Activated naive CD4-positive, alpha-beta T cell treated with anti-CD3 and anti-CD28 coated beads, Interleukin-2, amount 10 ng/mL, durations not matched to agents 7 days and 5 days (primary cell): Measurements from ENCODE around the gene IFNG-AS1.

Experiments used
- CTCF ChIA-PET: fragments of 350-600 bp; sonication (Branson Sonifier 250); formaldehyde crosslinking; loops from one replicate; lab custom pipeline; 2021; ENCODE audit warnings: antibody characterized with exemption; lab: Charles Lee
- DNase-seq: peaks from one replicate; pipeline ENCODE4 v3.0.0-alpha.2; 2020
- H3K27ac Mint-ChIP-seq: one replicate; pipeline ENCODE4 v1.8.0; 2021; ENCODE audit warnings: mild to moderate bottlenecking, moderate library complexity, mixed read lengths
- H3K27me3 Mint-ChIP-seq: one replicate; pipeline ENCODE4 v1.8.0; 2021; ENCODE audit warnings: mild to moderate bottlenecking, mixed read lengths
- H3K36me3 Mint-ChIP-seq: one replicate; pipeline ENCODE4 v1.8.0; 2021; ENCODE audit warnings: mixed read lengths
- H3K4me1 Mint-ChIP-seq: one replicate; pipeline ENCODE4 v1.8.0; 2021; ENCODE audit warnings: mixed read lengths
- H3K4me3 Mint-ChIP-seq: one replicate; pipeline ENCODE4 v1.8.0; 2021; ENCODE audit warnings: mild to moderate bottlenecking, moderate library complexity, mixed read lengths
- H3K9me3 Mint-ChIP-seq: one replicate; pipeline ENCODE4 v1.8.0; 2021; ENCODE audit warnings: mixed read lengths

IFNG-AS1 gene

DNA sequence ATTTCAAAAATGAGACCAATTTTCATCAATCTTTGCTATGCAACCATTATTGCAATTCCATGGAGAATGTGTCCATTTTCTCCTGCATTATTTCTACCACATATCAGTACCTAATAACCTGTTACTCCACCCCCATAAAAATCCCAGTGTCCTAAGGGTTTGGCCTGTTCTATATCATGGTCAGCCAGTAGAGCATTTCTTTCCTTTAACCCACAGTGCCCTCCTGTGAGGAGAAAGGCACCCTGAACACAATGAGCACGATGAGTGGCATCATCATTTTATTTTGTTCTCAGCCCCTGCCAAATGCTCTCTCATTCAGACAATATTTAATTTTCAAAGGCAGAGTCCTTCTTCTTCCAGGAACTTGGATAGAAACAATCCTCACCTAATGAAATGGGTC, 11.6 kb upstream of the IFNG-AS1 start:
- peaks cover 7% of the 10 kb centered on the region for H3K27me3 Mint-ChIP-seq
- H3K9me3 Mint-ChIP-seq: peaks cover 6% of the 10 kb centered on the region
- no peaks in the 10 kb centered on the region for H3K4me1 Mint-ChIP-seq
- no peak overlapping the region for H3K27ac Mint-ChIP-seq
- no peaks in the 10 kb centered on the region for H3K36me3 Mint-ChIP-seq
- no peak overlapping the region for H3K4me3 Mint-ChIP-seq
- CTCF ChIA-PET: no interaction called here
- no peak for DNase-seq

GRCh38 chr12:67980391-67980790, 8.9 kb upstream of the IFNG-AS1 start:
- Mint-ChIP-seq H3K36me3 (no peaks in the 10 kb centered on the region), H3K27me3 (peaks cover 10% of the 10 kb centered on the region), H3K27ac (no peak overlapping the region), H3K9me3 (peaks cover 6% of the 10 kb centered on the region), H3K4me3 (no peak overlapping the region), H3K4me1 (no peaks in the 10 kb centered on the region)
- DNase-seq: no peak
- CTCF ChIA-PET: no interaction called here

DNA sequence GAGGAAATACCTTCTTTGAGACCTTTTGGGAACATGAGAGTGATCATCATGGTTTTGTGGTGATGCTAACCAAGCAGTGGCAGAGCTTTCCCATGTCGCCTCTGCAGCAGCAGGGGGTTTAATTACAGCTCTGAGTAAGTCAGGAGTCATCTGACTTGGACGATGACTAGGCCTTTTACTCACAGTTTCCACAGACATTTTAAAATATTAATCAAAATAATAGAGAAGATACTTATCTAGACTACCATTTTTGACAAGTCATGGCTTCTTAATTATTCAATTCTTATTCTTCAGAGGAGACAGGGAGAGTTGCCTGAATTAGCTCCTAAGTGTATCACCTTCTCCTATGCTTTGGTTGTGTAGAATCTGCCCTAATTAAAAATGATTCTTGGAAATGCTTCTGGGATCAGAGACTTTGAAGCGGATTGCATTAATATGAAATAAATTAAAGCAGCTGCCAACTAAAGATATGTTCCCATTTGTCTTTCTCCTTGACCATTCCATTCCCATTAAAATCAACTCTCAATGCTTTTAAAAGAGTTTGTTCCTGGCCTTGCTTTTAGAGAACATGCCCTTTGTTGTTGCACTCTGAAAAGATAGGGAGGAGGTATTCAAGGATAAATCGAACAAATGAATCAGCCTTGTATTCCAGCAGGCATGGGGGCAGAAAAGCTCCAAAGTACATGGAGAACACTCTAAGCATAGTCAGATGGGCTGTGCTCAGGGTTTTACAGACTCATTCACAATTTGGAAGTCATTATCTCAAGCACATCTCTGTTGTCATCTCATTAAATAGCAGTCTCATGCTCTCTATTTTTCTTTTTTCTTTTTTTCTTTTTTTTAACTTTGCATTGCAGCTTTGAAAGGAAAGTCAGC, 7.7 kb upstream of the IFNG-AS1 start:
- H3K9me3 Mint-ChIP-seq: peaks cover 6% of the 10 kb centered on the region
- CTCF ChIA-PET: no interaction called here
- no peak for DNase-seq
- H3K4me3 Mint-ChIP-seq: no peak overlapping the region
- no peaks in the 10 kb centered on the region for H3K36me3 Mint-ChIP-seq
- H3K27ac Mint-ChIP-seq: no peak overlapping the region
- H3K27me3 Mint-ChIP-seq: peaks cover 6% of the 10 kb centered on the region
- H3K4me1 Mint-ChIP-seq: no peaks in the 10 kb centered on the region

DNA sequence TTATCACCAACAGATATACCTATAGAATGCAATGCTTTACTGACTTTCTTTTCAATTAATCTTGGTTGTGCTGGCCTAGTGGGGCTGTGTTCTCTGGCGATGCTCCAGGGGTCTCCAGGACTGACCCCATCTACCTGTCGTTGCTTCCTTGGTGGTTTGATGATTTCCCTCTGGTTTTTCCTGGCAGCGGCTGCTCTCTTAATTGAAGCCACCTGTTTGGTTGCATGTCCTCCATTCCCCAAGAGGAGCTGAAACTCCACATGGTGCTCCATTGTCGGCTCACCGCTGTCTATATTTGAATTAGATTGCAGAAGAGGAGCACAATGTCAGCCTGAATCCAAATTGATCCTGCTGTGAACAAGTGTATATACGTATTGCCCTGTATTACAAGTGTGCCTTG, 7.1 kb upstream of the IFNG-AS1 start:
- no peak overlapping the region for H3K27ac Mint-ChIP-seq
- no peak overlapping the region for H3K4me3 Mint-ChIP-seq
- DNase-seq: no peak
- peaks cover 3% of the 10 kb centered on the region for H3K27me3 Mint-ChIP-seq
- peaks cover 5% of the 10 kb centered on the region for H3K9me3 Mint-ChIP-seq
- CTCF ChIA-PET: no interaction called here
- no peaks in the 10 kb centered on the region for H3K4me1 Mint-ChIP-seq
- H3K36me3 Mint-ChIP-seq: no peaks in the 10 kb centered on the region

- H3K4me1 Mint-ChIP-seq: peaks cover 33% of the 10 kb centered on the region
Measured at GRCh38 chr12:67986632-67987031, 2.6 kb upstream of the IFNG-AS1 start.

DNA sequence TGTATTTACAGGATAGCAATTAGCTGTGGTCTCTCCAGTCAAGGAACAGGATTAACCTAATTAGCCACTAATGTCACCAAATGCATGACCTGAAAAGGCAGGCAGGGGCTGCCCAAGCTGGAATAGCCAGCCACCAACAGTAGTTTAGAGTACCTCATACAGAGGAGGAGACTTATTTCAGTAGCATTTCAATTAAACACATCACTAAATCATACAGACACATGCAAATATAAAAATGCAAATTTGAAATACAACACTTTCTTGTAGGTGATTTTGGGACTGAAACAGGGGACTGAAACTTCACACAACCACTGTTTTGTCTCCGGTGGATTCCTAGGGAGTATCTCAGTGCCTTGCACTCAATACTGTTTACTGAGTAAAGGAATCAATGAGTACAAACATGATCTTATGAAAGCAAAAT, 636 bp upstream of the IFNG-AS1 start:
- DNase-seq: no peak
- H3K4me3 Mint-ChIP-seq: no peak overlapping the region
- H3K27ac Mint-ChIP-seq: peak overlapping the region; percentile 73
- peaks cover 4% of the 10 kb centered on the region for H3K9me3 Mint-ChIP-seq
- H3K27me3 Mint-ChIP-seq: no peaks in the 10 kb centered on the region
- CTCF ChIA-PET: interaction anchor here (0.6 kb wide), 1 partner anchor 51 kb away, joined by 5 read pairs; no protein-coding TSS in a partner anchor
- H3K36me3 Mint-ChIP-seq: no peaks in the 10 kb centered on the region
- H3K4me1 Mint-ChIP-seq: peaks cover 37% of the 10 kb centered on the region

More at GRCh38 chr12:67986632-67987031, 2.6 kb upstream of the IFNG-AS1 start:
- peaks cover 3% of the 10 kb centered on the region for H3K27me3 Mint-ChIP-seq
- H3K27ac Mint-ChIP-seq: no peak overlapping the region
- peaks cover 4% of the 10 kb centered on the region for H3K9me3 Mint-ChIP-seq
- H3K4me3 Mint-ChIP-seq: no peak overlapping the region
- CTCF ChIA-PET: no interaction called here
- DNase-seq: no peak
- H3K36me3 Mint-ChIP-seq: no peaks in the 10 kb centered on the region

- Mint-ChIP-seq H3K9me3 (peaks cover 4% of the 10 kb centered on the region), H3K27me3 (no peaks in the 10 kb centered on the region), H3K4me3 (no peak overlapping the region), H3K36me3 (no peaks in the 10 kb centered on the region), H3K27ac (no peak overlapping the region), H3K4me1 (peaks cover 37% of the 10 kb centered on the region)
- DNase-seq: peak; percentile 21
- CTCF ChIA-PET: interaction anchor here (1.3 kb wide), 1 partner anchor 49 kb away, joined by 3 read pairs; no protein-coding TSS in a partner anchor
Measured at GRCh38 chr12:67991158-67991557, 1.9 kb downstream of the IFNG-AS1 start.

DNA sequence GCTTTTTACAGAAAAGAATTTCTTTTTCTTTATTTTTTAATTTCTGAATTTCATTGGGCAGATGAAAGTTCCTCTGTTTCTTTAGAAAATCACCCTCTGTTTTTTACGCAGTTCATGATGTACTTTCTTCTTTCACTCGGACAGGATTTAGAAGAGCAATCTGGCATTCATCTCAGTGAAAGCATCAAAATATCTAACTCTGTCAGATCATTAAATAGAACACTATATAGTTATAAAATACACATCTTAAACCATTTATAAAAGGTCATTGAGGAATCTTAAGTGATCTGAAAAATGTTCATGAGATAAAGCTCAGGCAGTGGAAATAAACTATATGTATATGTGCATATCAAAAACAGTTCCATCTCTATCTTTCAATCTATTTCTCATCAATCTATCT, 3.9 kb downstream of the IFNG-AS1 start:
- no peaks in the 10 kb centered on the region for H3K27me3 Mint-ChIP-seq
- H3K27ac Mint-ChIP-seq: no peak overlapping the region
- H3K4me1 Mint-ChIP-seq: peaks cover 39% of the 10 kb centered on the region
- no peak for DNase-seq
- H3K4me3 Mint-ChIP-seq: no peak overlapping the region
- H3K36me3 Mint-ChIP-seq: no peaks in the 10 kb centered on the region
- CTCF ChIA-PET: no interaction called here
- H3K9me3 Mint-ChIP-seq: no peaks in the 10 kb centered on the region

GRCh38 chr12:67994046-67994445, 4.8 kb downstream of the IFNG-AS1 start:
- Mint-ChIP-seq H3K36me3 (no peaks in the 10 kb centered on the region), H3K27me3 (no peaks in the 10 kb centered on the region), H3K27ac (no peak overlapping the region), H3K9me3 (no peaks in the 10 kb centered on the region), H3K4me1 (peaks cover 35% of the 10 kb centered on the region), H3K4me3 (no peak overlapping the region)
- DNase-seq: no peak
- CTCF ChIA-PET: no interaction called here

- H3K27me3 Mint-ChIP-seq: no peaks in the 10 kb centered on the region
- H3K27ac Mint-ChIP-seq: no peak overlapping the region
- no peak for DNase-seq
- peaks cover 15% of the 10 kb centered on the region for H3K4me1 Mint-ChIP-seq
- no peaks in the 10 kb centered on the region for H3K36me3 Mint-ChIP-seq
- H3K9me3 Mint-ChIP-seq: no peaks in the 10 kb centered on the region
- no peak overlapping the region for H3K4me3 Mint-ChIP-seq
- CTCF ChIA-PET: interaction anchor here (1.6 kb wide), 1 partner anchor 44 kb away, joined by 7 read pairs; no protein-coding TSS in a partner anchor
Measured at GRCh38 chr12:67996347-67996746, 7.1 kb downstream of the IFNG-AS1 start.

DNA sequence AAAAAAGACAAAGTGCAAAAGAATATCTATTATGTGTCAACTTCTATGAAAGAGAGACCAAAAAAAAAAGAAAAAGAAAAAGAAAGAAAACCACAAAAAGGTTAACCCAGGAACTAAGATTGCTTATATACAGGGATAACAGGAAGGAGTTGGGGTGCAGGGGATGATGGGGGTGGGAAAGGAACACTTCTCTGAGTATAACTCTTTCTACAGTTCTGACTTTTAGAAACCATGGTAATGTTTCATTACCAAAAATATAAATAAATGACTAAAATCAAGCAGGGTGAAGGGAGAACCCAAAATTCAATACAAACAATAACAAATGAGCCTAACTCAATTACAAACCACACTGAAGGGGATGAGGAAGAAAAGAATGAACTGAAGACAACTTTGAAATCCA, 9.1 kb downstream of the IFNG-AS1 start:
- CTCF ChIA-PET: no interaction called here
- no peak overlapping the region for H3K4me3 Mint-ChIP-seq
- DNase-seq: no peak
- H3K4me1 Mint-ChIP-seq: peaks cover 8% of the 10 kb centered on the region
- no peaks in the 10 kb centered on the region for H3K36me3 Mint-ChIP-seq
- H3K27ac Mint-ChIP-seq: no peak overlapping the region
- no peaks in the 10 kb centered on the region for H3K9me3 Mint-ChIP-seq
- no peaks in the 10 kb centered on the region for H3K27me3 Mint-ChIP-seq

GRCh38 chr12:67999244-67999643, 10.0 kb downstream of the IFNG-AS1 start:
- Mint-ChIP-seq H3K4me1 (peaks cover 8% of the 10 kb centered on the region), H3K4me3 (no peak overlapping the region), H3K9me3 (no peaks in the 10 kb centered on the region), H3K27me3 (no peaks in the 10 kb centered on the region), H3K36me3 (no peaks in the 10 kb centered on the region), H3K27ac (no peak overlapping the region)
- CTCF ChIA-PET: interaction anchor here (0.7 to 1.3 kb wide), 3 partner anchors 9 to 647 kb away, joined by 3 to 5 read pairs (median 5); no protein-coding TSS in a partner anchor
- DNase-seq: no peak

DNA sequence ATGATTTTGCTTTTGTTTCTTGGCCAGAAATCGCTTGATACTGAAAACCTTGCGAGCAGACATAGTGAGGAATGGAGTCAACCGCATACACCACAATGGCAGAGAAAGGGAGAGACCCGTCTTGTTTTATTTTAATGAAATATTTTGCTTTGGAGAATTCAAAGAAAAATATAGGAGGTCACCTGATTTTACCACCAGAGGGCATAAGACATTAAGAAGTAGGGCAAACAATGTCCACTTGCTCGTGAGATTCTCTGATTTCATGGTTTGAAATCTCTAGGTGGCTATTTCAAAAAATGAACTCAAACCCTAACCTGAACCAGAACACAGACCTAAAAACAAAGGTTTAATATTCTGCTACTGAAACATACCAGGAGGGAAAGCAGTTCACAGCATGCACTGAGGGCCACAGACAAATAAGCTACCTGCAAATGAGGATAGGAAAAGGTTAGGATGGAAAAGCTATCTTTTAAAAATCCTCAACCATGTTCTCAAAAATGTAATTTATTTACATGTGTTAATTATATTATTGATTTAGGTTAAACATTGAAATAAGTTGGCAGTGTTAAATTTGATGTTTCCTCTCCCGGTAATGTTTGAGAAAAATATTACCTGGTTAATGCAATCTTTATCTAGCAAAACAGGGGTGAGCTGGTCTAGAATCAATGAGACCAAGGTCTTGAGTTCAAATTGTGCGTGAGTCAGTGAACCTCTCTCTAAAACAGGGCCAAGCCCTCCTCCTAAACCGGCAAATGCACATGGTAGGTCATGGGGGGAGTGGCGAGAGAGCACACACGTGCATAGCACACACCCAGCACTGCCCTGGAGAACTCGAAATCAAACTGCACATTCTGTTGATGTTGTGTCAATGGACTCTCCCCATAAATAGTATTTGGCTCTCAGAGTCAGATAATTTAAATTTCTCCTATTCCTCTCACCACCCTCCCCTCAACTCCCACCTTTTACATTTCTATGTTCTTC, 12.5 kb downstream of the IFNG-AS1 start:
- Mint-ChIP-seq H3K27ac (no peak overlapping the region), H3K36me3 (no peaks in the 10 kb centered on the region), H3K4me3 (no peak overlapping the region), H3K4me1 (peaks cover 8% of the 10 kb centered on the region), H3K27me3 (no peaks in the 10 kb centered on the region), H3K9me3 (no peaks in the 10 kb centered on the region)
- no peak for DNase-seq
- CTCF ChIA-PET: interaction anchor here (0.6 to 2.3 kb wide), 7 partner anchors 10 to 191 kb away, joined by 3 to 6 read pairs (median 3); no protein-coding TSS in a partner anchor

- CTCF ChIA-PET: interaction anchor here (0.9 to 1.8 kb wide), 3 partner anchors 37 to 549 kb away, joined by 4 to 7 read pairs (median 5); no protein-coding TSS in a partner anchor
- Mint-ChIP-seq H3K27ac (no peak overlapping the region), H3K27me3 (no peaks in the 10 kb centered on the region), H3K4me3 (no peak overlapping the region), H3K4me1 (no peaks in the 10 kb centered on the region), H3K36me3 (no peaks in the 10 kb centered on the region), H3K9me3 (no peaks in the 10 kb centered on the region)
- DNase-seq: no peak
Measured at GRCh38 chr12:68003777-68004176, 14.5 kb downstream of the IFNG-AS1 start.
